ENCODE measurements around the gene CCDC178. TPM values are rescaled to one million over a fixed set of nuclear protein-coding genes. Genes with fewer than 3 reads are reported as not detected.

Gene CCDC178
- total and polyA plus RNA-seq, 2 of the 4 experiments (the other 2 are of a cell fraction): not detected

DNA sequence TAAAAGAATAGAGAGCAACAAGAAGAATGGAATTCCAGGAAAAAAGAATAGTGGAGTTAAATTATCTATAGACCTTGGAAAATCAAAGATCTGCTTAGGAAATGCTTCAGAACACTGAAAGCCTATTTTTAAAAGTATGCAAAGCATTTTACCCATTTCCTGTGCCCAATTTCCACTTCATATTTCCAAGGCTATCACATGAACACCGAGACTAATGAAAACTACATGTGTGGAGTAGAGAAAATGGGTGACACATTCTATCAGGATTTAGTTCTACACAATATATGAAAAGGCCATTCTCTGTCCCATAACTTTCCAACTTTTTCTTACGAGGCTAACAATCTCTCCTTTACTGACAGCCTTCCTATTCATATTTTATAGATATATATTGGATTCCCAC lies 279.4 kb downstream of the CCDC178 start:
- no peak overlapping the region for H2BK20ac ChIP-seq (ENCODE audit: low read depth, low read length)
- no peak for TF ChIP-seq MAZ (IDR thresholded peaks at IDR 0.05; ENCODE audit: borderline replicate concordance, low read depth, low read length)
- no peak for TF ChIP-seq POLR2A (IDR thresholded peaks at IDR 0.05; ENCODE audit: low read depth, low read length)
- TF ChIP-seq RCOR1 (IDR thresholded peaks at IDR 0.05; ENCODE audit: insufficient replicate concordance, low read length): no peak
- TF ChIP-seq, protein P1, sequence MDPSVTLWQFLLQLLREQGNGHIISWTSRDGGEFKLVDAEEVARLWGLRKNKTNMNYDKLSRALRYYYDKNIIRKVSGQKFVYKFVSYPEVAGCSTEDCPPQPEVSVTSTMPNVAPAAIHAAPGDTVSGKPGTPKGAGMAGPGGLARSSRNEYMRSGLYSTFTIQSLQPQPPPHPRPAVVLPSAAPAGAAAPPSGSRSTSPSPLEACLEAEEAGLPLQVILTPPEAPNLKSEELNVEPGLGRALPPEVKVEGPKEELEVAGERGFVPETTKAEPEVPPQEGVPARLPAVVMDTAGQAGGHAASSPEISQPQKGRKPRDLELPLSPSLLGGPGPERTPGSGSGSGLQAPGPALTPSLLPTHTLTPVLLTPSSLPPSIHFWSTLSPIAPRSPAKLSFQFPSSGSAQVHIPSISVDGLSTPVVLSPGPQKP (IDR thresholded peaks at IDR 0.05; ENCODE audit: borderline replicate concordance, low read depth, low read length): no peak
- no peak for TF ChIP-seq CHD1 (IDR thresholded peaks at IDR 0.05; ENCODE audit: low read depth, low read length)
- no peak for TF ChIP-seq MAFK (IDR thresholded peaks at IDR 0.05; ENCODE audit: low read depth, low read length)
- no peak for TF ChIP-seq NFE2L2 (IDR thresholded peaks at IDR 0.05; ENCODE audit: low read depth, low read length)
- TF ChIP-seq, protein P2, sequence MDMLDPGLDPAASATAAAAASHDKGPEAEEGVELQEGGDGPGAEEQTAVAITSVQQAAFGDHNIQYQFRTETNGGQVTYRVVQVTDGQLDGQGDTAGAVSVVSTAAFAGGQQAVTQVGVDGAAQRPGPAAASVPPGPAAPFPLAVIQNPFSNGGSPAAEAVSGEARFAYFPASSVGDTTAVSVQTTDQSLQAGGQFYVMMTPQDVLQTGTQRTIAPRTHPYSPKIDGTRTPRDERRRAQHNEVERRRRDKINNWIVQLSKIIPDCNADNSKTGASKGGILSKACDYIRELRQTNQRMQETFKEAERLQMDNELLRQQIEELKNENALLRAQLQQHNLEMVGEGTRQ (IDR thresholded peaks at IDR 0.05; ENCODE audit: low read depth, low read length): no peak
- no peak overlapping the region for H2BK120ac ChIP-seq (ENCODE audit: low read depth, low read length)
- no peak overlapping the region for H4K8ac ChIP-seq (ENCODE audit: low read depth in 2 of 2, low read length in 2 of 2)
- no TSS peak for BruUV-seq (replicated peaks)
- ChIA-PET POLR2A (ENCODE audit: unreplicated experiment) (no interaction called here), CTCF (no interaction called here)
- H3K4me1 ChIP-seq (ENCODE audit: control insufficient read depth, insufficient read depth, low read length): no peaks in the 10 kb centered on the region
- no peaks in the 10 kb centered on the region for H3K79me1 ChIP-seq (ENCODE audit: low read depth in 1 of 2, low read length in 2 of 2)
- H3K14ac ChIP-seq (replicated peaks; ENCODE audit: low read depth, low read length): no peak overlapping the region
- H3K27ac ChIP-seq (ENCODE audit: insufficient read depth, low read length): no peak overlapping the region
- H3K4ac ChIP-seq (ENCODE audit: low read depth, low read length): no peak overlapping the region
- in situ Hi-C loops (cut with MboI; ENCODE audit: low sequenced_read_pairs): no loop called here
- no peaks in the 10 kb centered on the region for H3K9me3 ChIP-seq (ENCODE audit: control insufficient read depth, insufficient read depth, low read length)
- H2AFZ ChIP-seq (replicated peaks; ENCODE audit: low read length, poor library complexity): no peak overlapping the region
- H3K23ac ChIP-seq (ENCODE audit: low read depth, low read length): no peak overlapping the region
- dilution Hi-C loops (cut with HindIII; ENCODE audit: low sequenced_read_pairs, unreplicated experiment): no loop called here
- no peaks in the 10 kb centered on the region for H4K20me1 ChIP-seq (ENCODE audit: insufficient read depth, low read length)
- no peak overlapping the region for H4K5ac ChIP-seq (ENCODE audit: low read depth, low read length)
- no peak overlapping the region for H4K91ac ChIP-seq (ENCODE audit: insufficient read depth, low read depth, low read length)
- no peaks in the 10 kb centered on the region for H3K36me3 ChIP-seq (ENCODE audit: control insufficient read depth, insufficient read depth, low read length)
- no peaks in the 10 kb centered on the region for H3K27me3 ChIP-seq (ENCODE audit: control insufficient read depth, insufficient read depth, low read length)
- no peak overlapping the region for H2BK5ac ChIP-seq (ENCODE audit: low read depth, low read length, poor library complexity, severe bottlenecking)
- no peak overlapping the region for H3K56ac ChIP-seq (ENCODE audit: extremely low read depth, insufficient read depth, low read length)
- intact Hi-C loops (cut with micrococcal nuclease): no loop called here
- DNase-seq: no peak
- no peak for ATAC-seq (ENCODE audit: low read depth)
- H2AK9ac ChIP-seq (replicated peaks; ENCODE audit: low read depth, low read length, poor library complexity): no peak overlapping the region
- H3K4me2 ChIP-seq (ENCODE audit: low read depth, low read length): no peak overlapping the region
- no peak overlapping the region for H3K9ac ChIP-seq (ENCODE audit: low read depth, low read length)
- no CpG with 5 or more reads among the region's 2 CpGs for WGBS, 2 experiments (ENCODE audit: extremely low coverage in 2 of 2, insufficient read length in 1 of 2)
- no peak overlapping the region for H2BK15ac ChIP-seq (ENCODE audit: low read depth, low read length)
- H3K18ac ChIP-seq (ENCODE audit: low read depth, low read length): no peak overlapping the region
- H3K9me1 ChIP-seq (ENCODE audit: insufficient read depth, low read length): no peaks in the 10 kb centered on the region
- no peak overlapping the region for H2AK5ac ChIP-seq (ENCODE audit: low read depth, low read length)
- no peak overlapping the region for H3K4me3 ChIP-seq (ENCODE audit: insufficient read depth, low read depth, low read length)
